Gastroesophageal sphincter (tissue), 3 donors: ENCODE results near the gene JAK3.

Source experiments
- CTCF ChIP-seq, 4 experiments: fragments of 200-600 bp in 2 of 4; fragments of 450-650 bp in 2 of 4; sonication (generic) in 1 of 4; IDR thresholded peaks; one replicate each; pipeline ENCODE4 v1.5.1; 2017 to 2019; ENCODE audit warnings: antibody characterized with exemption in 4 of 4, mild to moderate bottlenecking in 2 of 4, moderate library complexity in 2 of 4
- POLR2AphosphoS5 ChIP-seq: sonication (generic); formaldehyde crosslinking; IDR thresholded peaks from one replicate; pipeline ENCODE4 v1.6.1; 2017; ENCODE audit warnings: antibody characterized with exemption

GRCh38 chr19:17874758-17875135, 27.0 kb upstream of the JAK3 start:
- TF ChIP-seq POLR2AphosphoS5 (no peak), CTCF (IDR thresholded peaks at IDR 0.05) (no peak)
